ENCODE results near the gene SLC16A7.

SLC16A7 gene

DNA sequence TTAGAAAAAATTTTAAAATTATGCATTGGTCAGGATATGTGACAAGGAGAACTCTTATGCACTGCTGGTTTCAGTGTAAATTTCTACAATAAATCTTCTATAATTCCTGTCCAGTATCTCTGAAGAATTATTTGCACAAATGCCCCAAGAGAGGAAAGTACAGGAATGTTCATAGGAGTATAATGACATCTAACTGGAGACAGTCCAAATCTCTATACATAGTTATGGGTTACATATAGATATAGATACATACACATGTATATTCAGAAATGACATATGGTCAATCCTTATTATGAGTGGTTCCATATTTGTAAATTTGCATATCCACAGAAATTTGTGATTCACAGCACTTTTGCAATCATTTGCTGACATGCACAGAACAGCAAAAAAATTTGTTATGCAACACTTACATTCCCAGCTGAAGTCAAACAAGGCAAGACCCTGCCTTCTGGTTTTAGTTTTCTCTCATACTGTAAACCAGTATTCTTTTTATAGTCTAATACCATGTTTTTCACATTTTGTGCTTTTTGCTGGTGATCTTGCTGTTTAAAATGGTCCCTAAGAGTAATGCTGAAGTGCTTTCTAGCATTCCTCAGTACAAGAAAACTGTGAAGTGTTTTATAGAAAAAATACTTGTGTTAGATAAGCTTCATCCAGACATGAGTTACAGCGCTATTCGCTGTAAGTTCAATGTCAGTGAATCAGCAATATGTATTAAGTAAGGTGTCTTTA is 103.8 kb downstream of the SLC16A7 start:
- ChIA-PET CTCF (no interaction called here), POLR2A (no interaction called here)
- DNase-seq (ENCODE audit: extremely low spot score), result no peak
- TF ChIP-seq ZNF384 (IDR thresholded peaks at IDR 0.05) (no peak), FOXK2 (IDR thresholded peaks at IDR 0.05) (no peak), ELF4 (IDR thresholded peaks at IDR 0.05) (no peak), FOXM1 (IDR thresholded peaks at IDR 0.05; ENCODE audit: borderline replicate concordance) (no peak), FOXA1 (IDR thresholded peaks at IDR 0.05) (no peak), NFRKB (IDR thresholded peaks at IDR 0.05) (no peak), BHLHE40 (IDR thresholded peaks at IDR 0.05; ENCODE audit: borderline replicate concordance) (no peak), HDGF (IDR thresholded peaks at IDR 0.05; ENCODE audit: borderline replicate concordance) (no peak), L3MBTL2 (conservative IDR thresholded peaks at IDR 0.05) (no peak), SUZ12 (IDR thresholded peaks at IDR 0.05) (no peak), SP1 (IDR thresholded peaks at IDR 0.05) (no peak), LEF1 (IDR thresholded peaks at IDR 0.05; ENCODE audit: borderline replicate concordance) (no peak), TARDBP (IDR thresholded peaks at IDR 0.05) (no peak), CTBP1 (IDR thresholded peaks at IDR 0.05; ENCODE audit: borderline replicate concordance) (no peak), ARNT (IDR thresholded peaks at IDR 0.05) (no peak)
- TF ChIP-seq, protein P1, sequence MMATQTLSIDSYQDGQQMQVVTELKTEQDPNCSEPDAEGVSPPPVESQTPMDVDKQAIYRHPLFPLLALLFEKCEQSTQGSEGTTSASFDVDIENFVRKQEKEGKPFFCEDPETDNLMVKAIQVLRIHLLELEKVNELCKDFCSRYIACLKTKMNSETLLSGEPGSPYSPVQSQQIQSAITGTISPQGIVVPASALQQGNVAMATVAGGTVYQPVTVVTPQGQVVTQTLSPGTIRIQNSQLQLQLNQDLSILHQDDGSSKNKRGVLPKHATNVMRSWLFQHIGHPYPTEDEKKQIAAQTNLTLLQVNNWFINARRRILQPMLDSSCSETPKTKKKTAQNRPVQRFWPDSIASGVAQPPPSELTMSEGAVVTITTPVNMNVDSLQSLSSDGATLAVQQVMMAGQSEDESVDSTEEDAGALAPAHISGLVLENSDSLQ (IDR thresholded peaks at IDR 0.05), result no peak

DNA sequence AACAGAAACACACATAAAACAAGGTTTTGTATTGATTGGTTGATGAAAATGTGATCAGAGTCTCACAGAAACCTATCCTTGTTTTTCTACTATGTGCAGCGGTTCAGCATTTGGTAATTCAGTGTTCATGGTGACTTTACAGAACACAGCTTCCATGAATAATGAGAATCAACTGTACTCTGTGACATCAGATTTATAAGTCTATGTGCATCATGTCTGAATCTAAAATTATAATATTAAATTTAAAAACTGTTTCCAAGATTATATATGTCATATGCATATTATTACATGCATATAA is 104.3 kb downstream of the SLC16A7 start:
- no peak for TF ChIP-seq SP1 (IDR thresholded peaks at IDR 0.05)
- no peak for TF ChIP-seq ARNT (IDR thresholded peaks at IDR 0.05)
- no peak for TF ChIP-seq FOXA1 (IDR thresholded peaks at IDR 0.05)
- TF ChIP-seq ZNF384 (IDR thresholded peaks at IDR 0.05), result no peak
- no peak for TF ChIP-seq FOXK2 (IDR thresholded peaks at IDR 0.05)
- TF ChIP-seq, protein P1 (IDR thresholded peaks at IDR 0.05), result no peak
- TF ChIP-seq LEF1 (IDR thresholded peaks at IDR 0.05; ENCODE audit: borderline replicate concordance), result no peak
- TF ChIP-seq TARDBP (IDR thresholded peaks at IDR 0.05), result no peak
- TF ChIP-seq CTBP1 (IDR thresholded peaks at IDR 0.05; ENCODE audit: borderline replicate concordance), result no peak
- no peak for TF ChIP-seq SUZ12 (IDR thresholded peaks at IDR 0.05)
- no peak for TF ChIP-seq NFRKB (IDR thresholded peaks at IDR 0.05)
- TF ChIP-seq FOXM1 (IDR thresholded peaks at IDR 0.05; ENCODE audit: borderline replicate concordance), result no peak
- TF ChIP-seq L3MBTL2 (conservative IDR thresholded peaks at IDR 0.05), result no peak
- no peak for TF ChIP-seq BHLHE40 (IDR thresholded peaks at IDR 0.05; ENCODE audit: borderline replicate concordance)
- TF ChIP-seq ELF4 (IDR thresholded peaks at IDR 0.05), result no peak
- TF ChIP-seq HDGF (IDR thresholded peaks at IDR 0.05; ENCODE audit: borderline replicate concordance), result no peak
- DNase-seq (ENCODE audit: extremely low spot score), result no peak
- ChIA-PET CTCF (no interaction called here), POLR2A (no interaction called here)

DNA sequence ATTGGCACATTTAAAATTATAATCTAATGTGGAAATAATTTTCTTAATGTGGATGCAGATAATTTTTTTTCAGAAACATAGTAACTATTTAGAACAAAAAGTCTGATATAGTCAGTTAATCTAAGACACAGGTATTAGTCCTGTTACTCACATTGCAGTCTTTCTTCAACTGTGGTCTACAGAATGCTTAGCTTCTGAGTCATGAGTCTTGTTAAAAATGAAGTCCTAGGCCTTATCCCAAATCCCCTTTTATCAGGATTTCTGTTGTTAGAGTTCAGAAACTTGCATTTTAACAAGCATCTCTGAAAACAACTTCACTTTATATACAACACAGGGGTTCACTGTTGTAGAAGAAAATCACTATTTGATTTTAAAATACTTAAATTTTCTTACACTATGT is 112.2 kb downstream of the SLC16A7 start:
- DNase-seq (ENCODE audit: extremely low spot score), result no peak
- CTCF ChIA-PET, result no interaction called here
- POLR2A ChIA-PET, result no interaction called here
- TF ChIP-seq FOXK2 (IDR thresholded peaks at IDR 0.05) (no peak), ELF4 (IDR thresholded peaks at IDR 0.05) (no peak), ARNT (IDR thresholded peaks at IDR 0.05) (no peak), CTBP1 (IDR thresholded peaks at IDR 0.05; ENCODE audit: borderline replicate concordance) (no peak)
- TF ChIP-seq, protein P1 (IDR thresholded peaks at IDR 0.05), result no peak

DNA sequence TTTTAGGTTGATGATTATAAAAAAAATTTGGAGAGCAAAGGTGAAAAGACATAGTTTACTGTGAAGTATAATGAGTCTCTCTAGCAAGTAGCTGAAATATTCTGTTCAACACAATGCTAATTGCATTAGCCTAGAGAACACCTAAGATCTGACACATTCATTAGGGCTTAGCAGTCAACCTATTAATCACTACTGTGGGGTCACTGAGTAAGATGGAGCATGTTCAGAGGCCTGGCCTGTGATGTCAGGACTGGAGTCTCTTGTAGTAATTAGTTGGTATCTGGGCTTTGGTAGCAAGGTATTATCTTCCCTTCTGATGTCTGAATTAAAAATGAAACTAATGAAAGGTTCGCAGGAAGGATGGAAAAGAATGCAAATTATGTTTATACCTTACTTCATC is 112.7 kb downstream of the SLC16A7 start:
- DNase-seq (ENCODE audit: extremely low spot score), result no peak
- TF ChIP-seq FOXA1 (IDR thresholded peaks at IDR 0.05) (no peak), CTBP1 (IDR thresholded peaks at IDR 0.05; ENCODE audit: borderline replicate concordance) (no peak), L3MBTL2 (conservative IDR thresholded peaks at IDR 0.05) (no peak), SUZ12 (IDR thresholded peaks at IDR 0.05) (no peak), SP1 (IDR thresholded peaks at IDR 0.05) (no peak)
- ChIA-PET CTCF (no interaction called here), POLR2A (no interaction called here)

DNA sequence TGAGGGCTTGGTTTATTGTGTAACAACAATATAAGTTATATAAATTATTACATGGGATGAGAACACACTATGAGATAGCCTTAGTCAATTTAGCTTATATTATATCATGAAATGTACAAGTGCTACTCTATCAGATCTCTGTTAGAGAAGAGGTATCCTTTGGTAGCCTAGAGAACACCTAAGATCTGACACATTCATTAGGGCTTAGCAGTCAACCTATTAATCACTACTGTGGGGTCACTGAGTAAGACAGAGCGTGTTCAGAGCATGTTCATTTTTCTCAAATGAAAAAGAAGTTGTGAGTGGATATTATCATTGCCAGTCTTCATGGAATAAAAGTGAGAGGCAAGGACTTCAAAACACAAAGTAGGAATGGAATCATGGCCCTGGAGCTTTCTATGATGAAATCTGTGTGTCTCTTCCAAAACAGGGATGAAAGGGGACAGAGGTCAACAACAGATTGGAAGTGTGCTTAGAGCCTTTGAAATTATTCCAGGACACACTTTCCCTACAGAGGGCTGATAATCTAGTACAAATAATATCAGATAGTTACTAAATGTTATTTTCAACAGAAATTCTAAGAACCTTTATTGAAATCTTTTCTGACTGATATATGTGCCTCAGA is 114.3 kb downstream of the SLC16A7 start:
- ChIA-PET CTCF (no interaction called here), POLR2A (no interaction called here)
- TF ChIP-seq CTBP1 (IDR thresholded peaks at IDR 0.05; ENCODE audit: borderline replicate concordance) (no peak), FOXK2 (IDR thresholded peaks at IDR 0.05) (no peak), BHLHE40 (IDR thresholded peaks at IDR 0.05; ENCODE audit: borderline replicate concordance) (no peak), SUZ12 (IDR thresholded peaks at IDR 0.05) (no peak), SP1 (IDR thresholded peaks at IDR 0.05) (no peak), ELF4 (IDR thresholded peaks at IDR 0.05) (no peak), ARNT (IDR thresholded peaks at IDR 0.05) (no peak)
- DNase-seq (ENCODE audit: extremely low spot score), result no peak

DNA sequence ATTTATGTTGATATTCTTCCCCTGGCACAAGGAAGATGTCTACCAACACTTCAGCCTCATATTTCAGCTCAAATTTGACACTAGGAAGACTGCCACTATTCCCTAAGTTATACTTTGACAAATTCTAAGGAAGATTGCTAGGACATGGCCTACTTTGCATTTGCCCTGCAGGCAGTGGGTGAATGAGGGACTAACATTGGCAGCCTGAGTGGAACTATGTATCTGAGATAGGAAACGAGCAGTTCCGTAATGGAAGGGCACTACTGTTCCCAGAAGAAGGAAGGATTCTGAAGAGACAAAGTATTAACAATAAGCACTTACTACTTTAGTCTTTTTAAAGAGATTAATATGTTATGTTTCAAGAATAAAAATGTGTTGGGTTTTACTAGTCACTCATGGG is 115.1 kb downstream of the SLC16A7 start:
- POLR2A ChIA-PET, result no interaction called here
- CTCF ChIA-PET, result no interaction called here

DNA sequence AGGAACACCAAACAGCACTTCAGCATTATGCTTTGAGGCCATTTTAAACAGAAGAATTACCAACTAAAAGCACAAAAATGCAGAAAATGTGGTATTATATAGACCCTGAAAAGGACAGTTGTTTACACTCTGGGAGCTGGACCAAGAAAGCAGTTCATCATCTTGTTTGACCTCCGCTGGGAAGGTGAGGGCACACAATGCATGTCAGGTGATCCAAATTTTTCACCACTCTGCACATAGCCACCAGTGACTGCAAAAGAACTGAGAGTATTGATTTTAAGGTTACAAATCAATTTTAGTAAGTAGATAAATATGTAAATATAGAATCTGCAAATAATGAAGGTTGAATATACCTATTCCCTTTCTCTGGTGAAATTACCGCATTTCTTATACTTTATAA is 119.6 kb downstream of the SLC16A7 start:
- DNase-seq (ENCODE audit: extremely low spot score), result no peak
- ChIA-PET CTCF (no interaction called here), POLR2A (no interaction called here)
- TF ChIP-seq SUZ12 (IDR thresholded peaks at IDR 0.05) (no peak), ELF4 (IDR thresholded peaks at IDR 0.05) (no peak), HDGF (IDR thresholded peaks at IDR 0.05; ENCODE audit: borderline replicate concordance) (no peak), L3MBTL2 (conservative IDR thresholded peaks at IDR 0.05) (no peak), NFRKB (IDR thresholded peaks at IDR 0.05) (no peak), ARNT (IDR thresholded peaks at IDR 0.05) (no peak), FOXM1 (IDR thresholded peaks at IDR 0.05; ENCODE audit: borderline replicate concordance) (no peak), CTBP1 (IDR thresholded peaks at IDR 0.05; ENCODE audit: borderline replicate concordance) (no peak), SP1 (IDR thresholded peaks at IDR 0.05) (no peak), ZNF384 (IDR thresholded peaks at IDR 0.05) (no peak), TARDBP (IDR thresholded peaks at IDR 0.05) (no peak)
- TF ChIP-seq, protein P1 (IDR thresholded peaks at IDR 0.05), result no peak

More for the DNA sequence above, 115.1 kb downstream of the SLC16A7 start:
- no peak for DNase-seq (ENCODE audit: extremely low spot score)
- TF ChIP-seq SUZ12 (IDR thresholded peaks at IDR 0.05), result no peak
- no peak for TF ChIP-seq CTBP1 (IDR thresholded peaks at IDR 0.05; ENCODE audit: borderline replicate concordance)

Data from HEK293T (cell line).